GM12872 (cell line): ENCODE results near the gene NEK9.

Experiments used
- CTCF ChIP-seq: IDR thresholded peaks from 3 replicates; pipeline ENCODE4 v1.5.1; 2011; ENCODE audit warnings: low read depth, mild to moderate bottlenecking, low read length, moderate library complexity; ENCODE audit not compliant: insufficient read depth

NEK9 gene

GRCh38 chr14:75063013-75063412 is 63.8 kb downstream of the NEK9 start:
- TF ChIP-seq CTCF: no peak

GRCh38 chr14:75060420-75060819 is 66.4 kb downstream of the NEK9 start:
- no peak for TF ChIP-seq CTCF

GRCh38 chr14:75059642-75060041 is 67.2 kb downstream of the NEK9 start:
- TF ChIP-seq CTCF: no peak

GRCh38 chr14:75054421-75054820 is 72.4 kb downstream of the NEK9 start:
- TF ChIP-seq CTCF: no peak

- no peak for TF ChIP-seq CTCF
These were observed 73.2 kb downstream of the NEK9 start for GRCh38 chr14:75053396-75054291.

GRCh38 chr14:75051556-75051899 is 75.3 kb downstream of the NEK9 start:
- no peak for TF ChIP-seq CTCF

GRCh38 chr14:75050852-75051555 is 75.8 kb downstream of the NEK9 start, which contains the start of gene MLH3:
Gene MLH3, minus strand, starts transcription at chr14:75051467. Its CDS starts 1,812 bp downstream, at chr14:75049655.
- TF ChIP-seq CTCF: no peak
